ENCODE measurements around the gene ARHGEF17.
"Not testable (repeated sequence)": the region's sequence is repeated elsewhere in the genome, so short reads cannot be mapped to it uniquely, and the experiment has no call there.

Gene ARHGEF17

GRCh38 chr11:73273222-73273895 lies 34.7 kb upstream of the ARHGEF17 start:
- no peak for DNase-seq (ENCODE audit: low read depth)
- H3K4me3 ChIP-seq (replicated peaks; ENCODE audit: low read depth, low read length) = no peak overlapping the region
- TF ChIP-seq CTCF (IDR thresholded peaks at IDR 0.05; ENCODE audit: low read length, missing control alignments) = no peak

GRCh38 chr11:73274191-73274590 lies 33.9 kb upstream of the ARHGEF17 start:
- DNase-seq (ENCODE audit: low read depth); H3K4me3 ChIP-seq (replicated peaks; ENCODE audit: low read depth, low read length): not testable (repeated sequence)

- H3K4me3 ChIP-seq (replicated peaks; ENCODE audit: low read depth, low read length) = no peak overlapping the region
- TF ChIP-seq CTCF (IDR thresholded peaks at IDR 0.05; ENCODE audit: low read length, missing control alignments) = no peak
- DNase-seq (ENCODE audit: low read depth) = no peak
Observed at GRCh38 chr11:73274722-73275380, 33.2 kb upstream of the ARHGEF17 start.

- DNase-seq (ENCODE audit: low read depth) = no peak
- H3K4me3 ChIP-seq (replicated peaks; ENCODE audit: low read depth, low read length) = no peak overlapping the region
- no peak for TF ChIP-seq CTCF (IDR thresholded peaks at IDR 0.05; ENCODE audit: low read length, missing control alignments)
Observed at GRCh38 chr11:73275381-73275750, 32.7 kb upstream of the ARHGEF17 start.

GRCh38 chr11:73277467-73277866 lies 30.6 kb upstream of the ARHGEF17 start:
- H3K4me3 ChIP-seq (replicated peaks; ENCODE audit: low read depth, low read length) = no peak overlapping the region
- no peak for DNase-seq (ENCODE audit: low read depth)
- TF ChIP-seq CTCF (IDR thresholded peaks at IDR 0.05; ENCODE audit: low read length, missing control alignments) = no peak

GRCh38 chr11:73280626-73281025 lies 27.4 kb upstream of the ARHGEF17 start:
- TF ChIP-seq CTCF (IDR thresholded peaks at IDR 0.05; ENCODE audit: low read length, missing control alignments) = no peak
- DNase-seq (ENCODE audit: low read depth) = no peak
- no peak overlapping the region for H3K4me3 ChIP-seq (replicated peaks; ENCODE audit: low read depth, low read length)

- no peak for DNase-seq (ENCODE audit: low read depth)
- no peak for TF ChIP-seq CTCF (IDR thresholded peaks at IDR 0.05; ENCODE audit: low read length, missing control alignments)
- no peak overlapping the region for H3K4me3 ChIP-seq (replicated peaks; ENCODE audit: low read depth, low read length)
Observed at GRCh38 chr11:73281201-73281741, 26.8 kb upstream of the ARHGEF17 start.
